ENCODE measurements around the gene TMEM191C. TPM values are rescaled to one million over a fixed set of nuclear protein-coding genes. Genes with fewer than 3 reads are reported as not detected.
"Not testable (repeated sequence)": the region's sequence is repeated elsewhere in the genome, so short reads cannot be mapped to it uniquely, and the experiment has no call there.

The TMEM191C gene
- total and polyA plus RNA-seq, 2 donors (not counting 1 experiment from before 2014, with no cell fraction given): 5.0 to 5.8 TPM

DNA sequence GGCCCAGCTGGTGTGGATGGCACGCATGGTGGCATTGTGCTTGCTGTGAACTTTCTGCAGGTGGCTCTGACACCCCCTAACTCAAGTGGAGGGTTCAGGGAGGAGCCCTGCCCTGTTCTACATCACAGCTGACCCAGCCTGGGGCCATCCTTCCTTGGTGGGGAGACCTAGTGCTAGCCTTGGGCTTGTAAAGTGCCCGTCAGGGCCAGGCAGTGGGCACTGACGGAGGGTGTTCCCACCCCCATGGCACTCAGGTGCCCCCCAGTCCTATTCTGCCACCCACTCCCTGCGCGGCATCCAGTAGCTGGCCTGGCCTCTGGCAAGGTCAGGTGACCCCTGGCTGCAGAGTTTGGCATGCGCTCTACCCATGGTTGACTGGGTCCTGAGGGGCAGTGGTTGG is 26.0 kb upstream of the TMEM191C start:
- POLR2A ChIA-PET; H3K79me2 ChIP-seq (ENCODE audit: control insufficient read depth, insufficient read depth, low read length); intact Hi-C loops (cut with micrococcal nuclease): not testable (repeated sequence)

DNA sequence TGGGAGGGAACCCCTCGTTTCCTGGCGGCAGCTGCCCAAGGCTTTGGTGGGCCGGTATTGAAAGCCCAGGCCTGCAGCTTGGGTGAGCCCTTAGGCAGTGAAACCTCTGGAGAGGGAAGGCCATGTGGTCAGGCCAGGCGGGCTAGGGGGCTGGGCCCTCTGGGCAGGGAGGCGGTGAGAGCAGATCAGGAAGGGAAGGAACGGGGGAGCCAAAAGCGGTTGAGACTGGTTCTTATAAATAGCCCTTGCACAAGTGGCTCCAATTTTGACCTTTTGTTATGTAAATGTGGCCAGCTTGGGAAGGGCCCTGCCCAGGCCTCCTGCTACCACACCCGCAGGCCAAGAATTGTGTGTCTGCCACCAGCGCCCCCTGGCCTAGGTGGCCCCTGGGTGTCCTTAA is 25.1 kb upstream of the TMEM191C start:
- H3K9me3 ChIP-seq (ENCODE audit: control extremely low read depth in 1 of 3, control insufficient read depth in 2 of 3, insufficient read depth in 1 of 3, low read length in 2 of 3); H3K9me3 Mint-ChIP-seq (ENCODE audit: insufficient read depth); POLR2A ChIA-PET; intact Hi-C loops (cut with micrococcal nuclease); H3K4me2 ChIP-seq (replicated peaks; ENCODE audit: low read depth, low read length, poor library complexity, severe bottlenecking); H4K20me1 ChIP-seq (ENCODE audit: control insufficient read depth, insufficient read depth, low read length, poor library complexity, severe bottlenecking); DNase-seq; H3K27ac ChIP-seq (ENCODE audit: low read length in 2 of 2); H3K27me3 Mint-ChIP-seq; H3K4me3 Mint-ChIP-seq; H3K27me3 ChIP-seq (replicated peaks in 1 of 4; ENCODE audit: control extremely low read depth in 1 of 4, control insufficient read depth in 3 of 4, insufficient read depth in 4 of 4, low read length in 3 of 4); H3K4me1 Mint-ChIP-seq; H3K79me2 ChIP-seq (ENCODE audit: control insufficient read depth, insufficient read depth, low read length); H2AFZ ChIP-seq (ENCODE audit: insufficient read depth, low read depth, low read length, poor library complexity, severe bottlenecking); H3K9ac ChIP-seq (ENCODE audit: low read length); CTCF ChIA-PET; ATAC-seq (ENCODE audit: low read depth); H3K4me1 ChIP-seq (ENCODE audit: control insufficient read depth in 2 of 2, insufficient read depth in 2 of 2, low read length in 2 of 2); H3K4me3 ChIP-seq (ENCODE audit: control extremely low read depth in 1 of 5, extremely low read depth in 1 of 5, insufficient read depth in 1 of 5, low read depth in 2 of 5, low read length in 4 of 5); H3K27ac Mint-ChIP-seq: not testable (repeated sequence)
- peaks cover 0 to 26% of the 10 kb centered on the region in 2 experiments for H3K36me3 ChIP-seq (replicated peaks in 1 of 2; ENCODE audit: control extremely low read depth in 1 of 2, control insufficient read depth in 1 of 2, extremely low read depth in 1 of 2, insufficient read depth in 2 of 2, low read length in 1 of 2)
- no CpG with 5 or more reads among the region's 9 CpGs for WGBS (ENCODE audit: insufficient coverage)

More for the DNA sequence above, 26.0 kb upstream of the TMEM191C start:
- H3K4me1 ChIP-seq (ENCODE audit: control insufficient read depth in 2 of 2, insufficient read depth in 2 of 2, low read length in 2 of 2); H3K9ac ChIP-seq (ENCODE audit: low read length); H3K9me3 ChIP-seq (ENCODE audit: control extremely low read depth in 1 of 3, control insufficient read depth in 2 of 3, insufficient read depth in 1 of 3, low read length in 2 of 3); H3K27me3 ChIP-seq (replicated peaks in 1 of 4; ENCODE audit: control extremely low read depth in 1 of 4, control insufficient read depth in 3 of 4, insufficient read depth in 4 of 4, low read length in 3 of 4); H3K4me2 ChIP-seq (replicated peaks; ENCODE audit: low read depth, low read length, poor library complexity, severe bottlenecking); H3K4me3 Mint-ChIP-seq; H3K4me1 Mint-ChIP-seq; H3K27me3 Mint-ChIP-seq; ATAC-seq (ENCODE audit: low read depth); H4K20me1 ChIP-seq (ENCODE audit: control insufficient read depth, insufficient read depth, low read length, poor library complexity, severe bottlenecking); H3K27ac ChIP-seq (ENCODE audit: low read length in 2 of 2); H3K9me3 Mint-ChIP-seq (ENCODE audit: insufficient read depth); H3K27ac Mint-ChIP-seq; CTCF ChIA-PET; H2AFZ ChIP-seq (ENCODE audit: insufficient read depth, low read depth, low read length, poor library complexity, severe bottlenecking); DNase-seq; H3K4me3 ChIP-seq (ENCODE audit: control extremely low read depth in 1 of 5, extremely low read depth in 1 of 5, insufficient read depth in 1 of 5, low read depth in 2 of 5, low read length in 4 of 5): not testable (repeated sequence)
- H3K36me3 ChIP-seq (replicated peaks in 1 of 2; ENCODE audit: control extremely low read depth in 1 of 2, control insufficient read depth in 1 of 2, extremely low read depth in 1 of 2, insufficient read depth in 2 of 2, low read length in 1 of 2): peaks cover 0 to 17% of the 10 kb centered on the region in 2 experiments
- WGBS (ENCODE audit: insufficient coverage): no CpG with 5 or more reads among the region's 6 CpGs

DNA sequence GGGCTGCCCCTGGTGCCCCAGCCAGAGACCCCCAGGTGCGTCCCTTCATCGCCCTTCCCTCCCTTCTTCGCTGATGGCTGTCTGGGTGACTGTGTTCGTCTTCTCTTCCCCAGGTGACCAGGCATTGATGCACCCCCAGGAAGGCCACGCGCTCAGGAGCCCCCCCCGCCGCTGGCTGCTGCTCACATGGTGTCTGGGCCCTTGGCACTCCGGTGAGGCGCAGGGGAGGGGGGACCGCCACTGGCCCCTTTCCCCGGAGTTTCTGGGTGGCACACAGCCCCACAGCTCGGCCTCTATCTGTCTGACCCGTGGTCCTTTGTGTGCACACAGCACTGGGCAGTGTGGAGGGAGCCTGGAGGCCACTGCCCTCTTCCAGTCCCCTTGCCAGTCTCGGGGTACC is 24.5 kb upstream of the TMEM191C start:
- 80% methylated on average over 1 of the region's 15 CpGs for WGBS (ENCODE audit: insufficient coverage)
- ATAC-seq (ENCODE audit: low read depth); H3K4me2 ChIP-seq (replicated peaks; ENCODE audit: low read depth, low read length, poor library complexity, severe bottlenecking); H3K27me3 ChIP-seq (replicated peaks in 1 of 4; ENCODE audit: control extremely low read depth in 1 of 4, control insufficient read depth in 3 of 4, insufficient read depth in 4 of 4, low read length in 3 of 4); H4K20me1 ChIP-seq (ENCODE audit: control insufficient read depth, insufficient read depth, low read length, poor library complexity, severe bottlenecking); H2AFZ ChIP-seq (ENCODE audit: insufficient read depth, low read depth, low read length, poor library complexity, severe bottlenecking); H3K9me3 ChIP-seq (ENCODE audit: control extremely low read depth in 1 of 3, control insufficient read depth in 2 of 3, insufficient read depth in 1 of 3, low read length in 2 of 3); H3K9me3 Mint-ChIP-seq (ENCODE audit: insufficient read depth); POLR2A ChIA-PET; H3K27me3 Mint-ChIP-seq; H3K4me1 ChIP-seq (ENCODE audit: control insufficient read depth in 2 of 2, insufficient read depth in 2 of 2, low read length in 2 of 2); H3K27ac Mint-ChIP-seq; H3K4me3 ChIP-seq (ENCODE audit: control extremely low read depth in 1 of 5, extremely low read depth in 1 of 5, insufficient read depth in 1 of 5, low read depth in 2 of 5, low read length in 4 of 5); intact Hi-C loops (cut with micrococcal nuclease); H3K4me3 Mint-ChIP-seq; H3K27ac ChIP-seq (ENCODE audit: low read length in 2 of 2); CTCF ChIA-PET; H3K9ac ChIP-seq (ENCODE audit: low read length); H3K4me1 Mint-ChIP-seq; DNase-seq; H3K79me2 ChIP-seq (ENCODE audit: control insufficient read depth, insufficient read depth, low read length): not testable (repeated sequence)
- H3K36me3 ChIP-seq (replicated peaks in 1 of 2; ENCODE audit: control extremely low read depth in 1 of 2, control insufficient read depth in 1 of 2, extremely low read depth in 1 of 2, insufficient read depth in 2 of 2, low read length in 1 of 2): peaks cover 0 to 27% of the 10 kb centered on the region in 2 experiments

Measured in B cell (primary cell).